Muscle of back (tissue), 13 donors: Measurements from ENCODE around the gene NFKBIL1. TPM values are rescaled to one million over a fixed set of nuclear protein-coding genes. Genes with fewer than 3 reads are reported as not detected.
A peak's percentile ranks its signal among the peaks of the same experiment; 100 is the strongest.
"Not testable (repeated sequence)": the region's sequence is repeated elsewhere in the genome, so short reads cannot be mapped to it uniquely, and the experiment has no call there.

Experiments used
- DNase-seq, 3 donors: peaks; one replicate each; pipeline versions ENCODE4 v3.0.0 to v3.0.0-alpha.2; 2013
- long read RNA-seq, 9 donors: transcript quantifications; one replicate each; lab custom pipeline, GENCODE V29; 2026
- polyA plus RNA-seq, 10 donors: library from polyadenylated mRNA; unstranded; fragments of 120-200 nt; gene quantifications; one replicate each; pipeline ENCODE4 v1.2.1, GENCODE V29; 2013; ENCODE audit not compliant: insufficient read length in 10 of 10

NFKBIL1 gene
- 10 to 100 TPM; 11.3 to 17.7 (median 14.4) TPM for polyA plus RNA-seq
- long read RNA-seq, donor 1, transcript NFKBIL1-203 (4 exons, 1,478 nt): major isoform, 7 of 9 reads
- long read RNA-seq, donor 1, partial matches to known transcripts: 0 of 9 reads
- long read RNA-seq, donor 1, other reads (novel, unspliced or antisense): 0 of 9 reads
- long read RNA-seq, donor 2, partial matches to known transcripts: 0 of 6 reads
- long read RNA-seq, donor 2, other reads (novel, unspliced or antisense): 0 of 6 reads
- long read RNA-seq, donor 3: 0 reads
- long read RNA-seq, donor 4, partial matches to known transcripts: 0 of 5 reads
- long read RNA-seq, donor 4, other reads (novel, unspliced or antisense): 0 of 5 reads
- long read RNA-seq, donor 5, transcript NFKBIL1-203 (4 exons, 1,478 nt): major isoform, 5 of 308 reads
- long read RNA-seq, donor 5, partial matches to known transcripts: 249 of 308 reads
- long read RNA-seq, donor 5, other reads (novel, unspliced or antisense): 54 of 308 reads
- long read RNA-seq, donor 6, transcript NFKBIL1-203 (4 exons, 1,478 nt): major isoform, 5 of 7 reads
- long read RNA-seq, donor 6, partial matches to known transcripts: 0 of 7 reads
- long read RNA-seq, donor 6, other reads (novel, unspliced or antisense): 0 of 7 reads
- long read RNA-seq, donor 7, partial matches to known transcripts: 0 of 5 reads
- long read RNA-seq, donor 7, other reads (novel, unspliced or antisense): 0 of 5 reads
- long read RNA-seq, donor 8, partial matches to known transcripts: 0 of 5 reads
- long read RNA-seq, donor 8, other reads (novel, unspliced or antisense): 0 of 5 reads
- long read RNA-seq, donor 9: 0 reads

- peak; percentile 98 to 99 (median 99) for DNase-seq
These were observed at the start of gene NFKBIL1 for GRCh38 chr6:31546958-31547726. NFKBIL1 (plus strand) TSS chr6:31547608; CDS start chr6:31547695, 87 bp downstream.

- no peak for DNase-seq
These were observed 48.7 kb upstream of the NFKBIL1 start for GRCh38 chr6:31498748-31499147.

GRCh38 chr6:31499648-31500047, 47.8 kb upstream of the NFKBIL1 start:
- DNase-seq: not testable (repeated sequence)

- DNase-seq: no peak
These were observed 44.8 kb upstream of the NFKBIL1 start for GRCh38 chr6:31502586-31502985.

GRCh38 chr6:31509036-31509435, 38.4 kb upstream of the NFKBIL1 start:
- DNase-seq: not testable (repeated sequence)

- DNase-seq: no peak
These were observed 37.4 kb upstream of the NFKBIL1 start for GRCh38 chr6:31510007-31510406.

GRCh38 chr6:31513456-31514165, 33.8 kb upstream of the NFKBIL1 start:
- DNase-seq: no peak

- no peak for DNase-seq
These were observed 25.6 kb upstream of the NFKBIL1 start for GRCh38 chr6:31521835-31522234.

GRCh38 chr6:31525553-31525931, 21.9 kb upstream of the NFKBIL1 start:
- DNase-seq: no peak

GRCh38 chr6:31525932-31526591, 21.3 kb upstream of the NFKBIL1 start:
- no peak for DNase-seq

- no peak for DNase-seq
These were observed 19.1 kb upstream of the NFKBIL1 start for GRCh38 chr6:31528307-31528777.

GRCh38 chr6:31528821-31529328, 18.5 kb upstream of the NFKBIL1 start, which contains the start of gene MCCD1:
MCCD1 (plus strand) TSS chr6:31528962; CDS start chr6:31529015, 53 bp downstream.
- DNase-seq: no peak

- no peak for DNase-seq
These were observed 17.9 kb upstream of the NFKBIL1 start for GRCh38 chr6:31529329-31530150.

- DNase-seq: no peak
These were observed 16.7 kb upstream of the NFKBIL1 start for GRCh38 chr6:31530659-31531058.

- DNase-seq: no peak
These were observed 16.2 kb upstream of the NFKBIL1 start for GRCh38 chr6:31531162-31531561.

- no peak for DNase-seq
These were observed 15.4 kb upstream of the NFKBIL1 start for GRCh38 chr6:31531771-31532643.

GRCh38 chr6:31532644-31533454, 14.6 kb upstream of the NFKBIL1 start:
- DNase-seq: no peak
